Ramos (cell line): ENCODE data around the gene RBSN.
"Not testable (repeated sequence)": the region's sequence is repeated elsewhere in the genome, so short reads cannot be mapped to it uniquely, and the experiment has no call there.

Experiments used
- in situ Hi-C: fragments of 300-500 bp; cut with MboI; formaldehyde crosslinking; loops from one replicate; pipeline ENCODE4 v1.14.3; 2022; ENCODE audit warnings: low sequenced_read_pairs; ENCODE audit not compliant: unreplicated experiment

Gene RBSN

GRCh38 chr3:15098503-15099363 lies at the start of gene RBSN:
Gene RBSN, minus strand, starts transcription at chr3:15099148. Its CDS starts 3,028 bp downstream, at chr3:15096120.
- in situ Hi-C loops, result no loop called here

GRCh38 chr3:15148614-15149013 lies 49.7 kb upstream of the RBSN start:
- in situ Hi-C loops, result no loop called here

GRCh38 chr3:15136885-15137284 lies 37.9 kb upstream of the RBSN start:
- in situ Hi-C loops, result not testable (repeated sequence)

DNA sequence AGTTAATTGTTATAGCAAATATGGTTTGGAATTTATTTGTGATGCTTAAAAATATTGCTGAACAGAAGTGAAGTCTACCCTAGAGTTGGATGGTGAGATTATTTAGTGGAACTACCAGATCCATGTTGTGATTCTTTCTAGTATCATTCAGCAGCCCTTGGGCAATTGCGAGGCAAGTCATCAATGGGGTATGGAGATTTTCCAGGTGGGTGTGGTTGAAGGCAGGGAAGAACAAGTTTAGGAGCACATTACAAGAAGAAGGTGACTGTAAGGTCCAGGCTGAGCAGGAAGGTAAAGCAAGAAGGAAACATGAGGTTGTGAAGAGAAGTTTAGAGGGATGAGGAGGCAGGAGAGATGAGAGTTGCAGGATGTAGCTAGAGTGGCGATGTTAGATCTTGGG lies 36.0 kb upstream of the RBSN start:
- in situ Hi-C loops, result not testable (repeated sequence)

- in situ Hi-C loops, result not testable (repeated sequence)
These were observed 29.5 kb upstream of the RBSN start for GRCh38 chr3:15128403-15128802.

- in situ Hi-C loops, result not testable (repeated sequence)
These were observed 28.0 kb upstream of the RBSN start for GRCh38 chr3:15126975-15127374.

- in situ Hi-C loops, result no loop called here
These were observed 23.4 kb upstream of the RBSN start for GRCh38 chr3:15122398-15122797.

- in situ Hi-C loops, result no loop called here
These were observed 23.0 kb upstream of the RBSN start for GRCh38 chr3:15121936-15122335.

DNA sequence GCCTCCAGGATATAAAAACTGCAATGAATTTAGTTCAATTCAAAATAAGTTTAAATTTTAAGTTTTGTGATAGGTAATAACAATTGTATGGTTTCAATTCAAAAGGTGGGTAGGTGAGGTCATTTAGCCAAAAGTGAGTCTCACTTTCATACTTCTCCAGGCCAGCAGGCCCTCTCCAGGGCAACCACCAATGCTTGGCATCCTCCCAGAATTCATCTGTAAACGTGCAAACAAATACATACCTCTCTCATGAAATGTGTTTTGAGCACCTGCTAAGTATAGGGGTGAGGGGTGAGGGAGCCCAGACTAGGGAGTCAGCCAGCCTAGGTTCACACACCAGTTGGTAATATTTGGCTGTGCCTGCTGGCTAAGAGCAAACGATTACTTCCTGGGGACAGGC lies 22.0 kb upstream of the RBSN start:
- in situ Hi-C loops, result no loop called here

GRCh38 chr3:15117011-15117410 lies 18.1 kb upstream of the RBSN start:
- in situ Hi-C loops, result no loop called here

DNA sequence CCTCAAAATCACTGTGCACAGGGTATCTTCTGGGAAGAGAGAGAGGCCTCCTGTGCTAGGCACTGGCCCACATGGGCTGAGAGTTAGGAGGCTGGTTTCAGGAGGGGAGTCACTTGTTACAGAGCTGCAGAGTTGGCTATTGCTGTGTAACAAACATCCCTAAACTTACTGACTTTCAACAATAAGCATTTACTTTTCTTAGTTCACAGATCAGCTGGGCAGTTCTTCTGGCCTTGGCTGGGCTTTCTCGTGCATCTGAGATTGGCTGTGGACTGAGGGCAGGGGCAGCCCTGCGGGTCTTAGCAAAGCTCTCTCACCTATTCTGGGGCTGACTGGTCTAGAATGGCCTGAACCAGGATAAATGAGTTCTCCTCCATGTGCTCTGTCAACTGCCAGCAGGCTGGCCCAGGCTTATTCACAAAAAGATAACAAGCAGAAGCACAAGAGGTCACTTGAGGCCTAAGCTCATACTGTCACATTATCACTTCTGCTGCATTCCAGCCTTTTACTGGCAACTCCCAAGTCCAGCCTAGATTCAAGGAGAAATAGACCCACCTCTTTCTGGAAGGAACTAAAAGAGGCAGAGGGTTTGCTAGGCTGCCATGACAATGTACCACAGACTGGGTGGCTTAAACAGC lies 17.2 kb upstream of the RBSN start:
- in situ Hi-C loops, result no loop called here

DNA sequence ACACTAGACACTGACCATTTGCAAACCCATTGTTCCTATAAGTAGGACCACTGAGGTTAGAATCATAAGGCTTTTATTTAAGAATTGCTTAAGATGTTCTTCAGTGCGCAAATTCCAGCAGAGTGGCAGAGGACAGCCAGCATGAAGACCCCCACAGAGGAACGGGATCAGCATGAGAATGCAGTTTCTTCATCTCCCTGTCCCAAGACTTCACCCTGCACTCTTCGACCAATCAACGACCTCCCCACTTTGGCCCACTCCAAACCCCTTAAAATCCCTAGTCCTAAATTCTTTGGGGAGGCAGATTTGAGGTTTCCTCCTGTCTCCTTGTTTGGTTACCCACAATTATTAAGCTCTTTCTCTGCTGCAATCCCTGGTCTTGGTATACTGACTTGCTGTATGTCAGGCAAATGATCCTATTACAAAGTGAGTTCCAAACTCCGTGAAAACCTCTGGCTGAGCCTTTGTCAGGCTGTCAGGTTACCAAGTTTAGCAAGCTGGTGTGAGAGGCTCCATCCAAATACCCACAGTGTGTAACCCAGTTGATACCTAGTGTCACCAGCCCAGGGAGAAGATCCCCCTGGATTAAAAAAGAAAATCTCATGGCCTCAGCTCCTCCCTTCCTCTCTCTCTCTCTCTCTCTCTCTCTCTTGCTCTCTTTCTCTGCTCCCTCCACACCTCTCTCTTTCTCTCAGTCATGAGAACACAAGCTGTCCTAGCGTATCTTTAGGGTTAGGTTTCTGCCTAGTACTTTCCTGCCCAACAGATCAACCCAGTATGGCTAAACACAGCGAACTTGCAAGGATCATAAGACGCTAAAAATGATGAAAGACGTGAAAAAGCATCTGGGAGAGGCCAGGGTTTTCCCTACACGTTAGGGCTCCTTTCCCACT lies 15.8 kb upstream of the RBSN start:
- in situ Hi-C loops, result no loop called here

GRCh38 chr3:15113884-15114283 lies 14.9 kb upstream of the RBSN start:
- in situ Hi-C loops, result no loop called here

- in situ Hi-C loops, result no loop called here
These were observed 14.5 kb upstream of the RBSN start for GRCh38 chr3:15113471-15113870.

GRCh38 chr3:15112011-15112410 lies 13.1 kb upstream of the RBSN start:
- in situ Hi-C loops, result no loop called here

DNA sequence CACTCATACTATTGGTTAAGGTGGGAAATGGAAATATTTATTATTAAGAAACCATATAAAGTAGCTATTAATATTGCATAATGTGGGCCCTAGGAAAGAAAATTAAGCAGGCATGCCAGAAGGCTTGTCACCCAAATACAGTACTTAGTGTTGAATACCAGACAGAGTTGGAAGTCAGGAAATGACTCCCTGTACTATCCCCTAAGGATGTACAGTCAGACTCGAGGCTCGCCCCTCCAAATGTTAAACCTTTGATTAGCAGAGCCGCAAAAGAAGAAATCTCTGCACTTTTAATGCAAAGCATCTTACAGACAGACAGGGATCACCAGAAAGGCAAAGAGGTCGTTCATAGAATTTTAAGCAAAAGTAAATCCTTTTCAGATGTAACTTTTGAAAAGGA lies 11.3 kb upstream of the RBSN start:
- in situ Hi-C loops, result no loop called here

GRCh38 chr3:15108869-15109268 lies 9.9 kb upstream of the RBSN start:
- in situ Hi-C loops, result no loop called here

DNA sequence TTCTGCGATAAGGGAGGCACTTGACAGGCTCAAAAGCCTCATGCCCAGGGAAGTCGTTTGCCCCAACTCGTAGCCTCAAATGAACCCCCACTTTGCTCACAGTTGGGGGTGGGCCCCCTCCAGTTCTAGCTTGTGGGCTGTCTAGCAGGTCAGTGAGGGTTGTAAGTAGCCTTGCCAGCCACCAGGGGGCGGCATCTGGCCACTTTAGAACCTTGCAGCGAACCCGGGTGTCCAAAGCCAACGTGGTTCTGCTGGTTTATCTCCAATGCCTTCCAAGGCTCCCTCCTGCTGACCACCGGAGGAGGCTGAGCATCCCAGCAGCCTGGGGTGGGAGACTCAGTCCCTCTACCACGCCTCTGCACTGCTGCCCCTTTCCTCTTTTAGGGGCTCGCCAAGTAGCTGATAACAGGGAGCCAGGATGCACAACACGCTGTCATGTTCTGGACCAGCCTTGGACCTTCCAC lies 9.2 kb upstream of the RBSN start:
- in situ Hi-C loops, result no loop called here

- in situ Hi-C loops, result no loop called here
These were observed 8.4 kb upstream of the RBSN start for GRCh38 chr3:15107075-15107947.

- in situ Hi-C loops, result no loop called here
These were observed 3.9 kb upstream of the RBSN start for GRCh38 chr3:15102836-15103235.
